ENCODE data around the gene SPG11.
"Not testable (repeated sequence)": the region's sequence is repeated elsewhere in the genome, so short reads cannot be mapped to it uniquely, and the experiment has no call there.

SPG11 gene

DNA sequence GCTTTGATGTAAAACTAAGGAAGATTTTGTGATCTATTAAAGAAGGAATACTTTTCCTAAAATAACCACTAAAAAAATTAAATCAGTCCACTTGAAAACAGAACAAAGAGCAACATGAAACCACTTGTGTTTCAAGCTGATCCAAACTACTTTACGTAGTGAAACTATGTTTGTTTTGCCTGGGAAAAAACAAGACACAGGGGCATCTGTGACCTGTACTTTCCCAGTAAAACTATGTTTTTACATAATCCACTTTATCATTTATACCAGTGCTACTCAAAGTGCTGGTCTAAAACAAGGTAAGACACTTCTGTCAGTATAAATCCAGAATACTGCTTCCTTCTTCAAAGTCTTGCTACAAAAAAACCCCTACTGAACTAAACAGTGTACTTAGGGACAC, 56.7 kb downstream of the SPG11 start:
- DNase-seq (ENCODE audit: low spot score) = no peak

DNA sequence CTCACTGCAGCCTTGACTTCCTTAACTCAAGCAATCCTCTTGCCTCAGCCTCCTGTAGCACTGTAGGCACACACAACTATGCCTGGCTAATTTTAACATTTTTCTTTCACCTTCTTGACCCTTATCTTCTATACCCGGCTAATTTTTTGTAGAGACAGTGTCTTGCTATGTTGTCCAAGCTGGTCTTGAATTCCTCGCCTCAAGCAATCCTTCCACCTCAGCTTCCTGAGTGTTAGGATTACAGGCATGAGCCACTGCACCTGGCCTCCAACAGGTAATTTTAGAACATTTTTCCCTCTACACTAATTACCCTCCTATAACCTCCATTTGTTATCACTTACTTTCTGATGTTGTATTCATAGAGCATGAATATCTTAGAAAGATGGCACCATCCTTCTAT, 60.3 kb downstream of the SPG11 start:
- no peak for DNase-seq (ENCODE audit: low spot score)

DNA sequence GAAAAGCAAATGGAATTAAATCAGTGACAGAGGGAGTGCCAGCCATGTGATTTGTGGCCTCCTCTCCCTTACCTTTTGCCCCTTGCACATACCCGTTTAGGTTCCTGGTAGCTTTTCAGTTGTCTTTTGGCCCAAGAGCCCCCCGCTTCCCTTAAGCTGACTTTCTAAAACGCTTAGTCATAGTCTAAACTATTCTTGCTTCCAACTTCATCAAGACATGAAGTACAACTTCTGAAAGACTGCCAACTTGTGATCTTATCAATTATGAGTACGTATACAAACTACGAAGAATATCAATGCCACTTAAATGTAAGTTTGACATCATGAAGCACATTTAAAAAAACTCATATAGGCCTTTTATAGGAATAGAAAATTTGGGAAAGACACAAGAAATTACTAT, 64.6 kb downstream of the SPG11 start:
- no peak for DNase-seq (ENCODE audit: low spot score)

DNA sequence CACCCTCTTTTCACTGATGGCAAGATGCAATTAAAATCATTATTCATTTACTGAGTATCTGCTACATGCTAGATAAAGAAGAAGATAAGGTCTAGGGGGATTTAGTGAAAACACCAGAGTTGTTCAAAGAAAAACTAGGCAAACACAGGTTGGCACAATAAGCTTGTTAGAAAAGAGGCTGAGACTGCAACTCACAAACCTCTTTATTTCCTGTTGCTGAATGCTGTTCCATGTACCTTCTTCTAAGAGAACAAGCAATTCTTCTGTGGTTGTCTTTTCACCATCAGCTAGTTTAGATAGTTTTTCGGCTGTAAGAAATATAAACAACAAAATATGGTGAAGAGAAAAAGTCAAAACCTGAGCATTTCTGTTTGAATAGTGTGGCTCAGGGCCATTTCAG, 65.4 kb downstream of the SPG11 start:
- DNase-seq (ENCODE audit: low spot score) = no peak

DNA sequence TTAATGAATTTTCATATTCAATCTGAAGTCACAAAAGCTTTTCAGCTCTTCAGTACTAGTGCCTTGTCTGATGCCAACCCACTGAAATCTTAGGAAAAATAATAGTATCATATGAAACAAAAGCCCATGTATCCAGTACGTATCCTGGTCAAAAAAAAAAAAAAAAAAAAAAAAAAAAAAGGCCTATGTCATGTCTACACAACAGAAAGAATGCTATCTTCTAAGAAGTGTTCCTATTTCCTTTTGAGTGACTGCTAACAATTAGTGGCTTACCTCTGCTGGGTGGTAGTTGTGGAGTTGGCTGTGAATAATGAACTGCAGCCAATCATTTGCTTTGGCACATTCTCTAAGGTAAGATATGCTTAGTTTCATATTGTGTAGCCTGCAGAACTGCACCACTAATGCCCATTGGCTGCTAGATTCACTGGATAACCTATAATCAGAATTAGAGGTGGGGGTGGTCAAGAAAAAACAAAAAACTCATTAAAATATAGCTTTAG, 66.9 kb downstream of the SPG11 start:
- DNase-seq (ENCODE audit: low spot score) = no peak

DNA sequence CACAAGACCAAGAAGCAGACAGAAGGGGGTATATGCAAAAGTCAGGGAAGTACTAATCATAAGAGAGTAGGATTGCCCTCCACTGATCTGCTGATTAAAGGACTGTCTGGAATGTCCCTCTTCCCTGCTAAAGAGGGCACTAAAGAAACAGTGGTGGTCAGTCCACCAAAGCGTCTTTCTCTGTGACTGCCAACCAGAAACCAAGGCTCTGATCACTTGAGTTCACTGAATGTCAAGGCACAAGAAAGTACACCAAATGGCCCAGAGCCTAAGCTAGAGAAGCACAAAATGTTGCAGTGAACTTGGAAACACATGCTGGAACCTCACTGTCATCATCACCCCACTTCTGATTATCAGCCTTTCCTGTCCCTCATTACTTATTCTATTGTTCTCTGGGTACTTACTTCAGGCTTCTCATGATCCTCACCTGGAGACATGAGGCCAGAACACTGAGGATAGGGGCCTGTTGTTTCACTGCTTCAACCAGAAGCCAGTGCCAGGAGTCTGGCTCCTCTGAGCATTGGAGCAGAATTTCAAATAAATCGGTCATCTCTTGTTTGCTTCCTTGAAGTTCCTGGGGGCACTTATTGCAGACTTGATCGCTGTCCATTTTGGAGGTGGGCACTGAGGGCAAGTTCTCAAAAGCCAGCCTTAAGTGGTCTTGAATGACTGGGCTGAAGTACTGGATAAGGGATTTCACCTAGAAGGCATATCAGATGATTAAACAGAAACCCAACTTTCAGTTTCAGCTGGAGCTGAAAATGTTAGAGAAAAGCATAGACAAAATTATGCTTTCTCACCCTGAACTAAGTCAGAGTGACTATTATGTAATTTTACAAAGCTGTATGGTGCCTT, 67.6 kb downstream of the SPG11 start:
- no peak for DNase-seq (ENCODE audit: low spot score)

DNA sequence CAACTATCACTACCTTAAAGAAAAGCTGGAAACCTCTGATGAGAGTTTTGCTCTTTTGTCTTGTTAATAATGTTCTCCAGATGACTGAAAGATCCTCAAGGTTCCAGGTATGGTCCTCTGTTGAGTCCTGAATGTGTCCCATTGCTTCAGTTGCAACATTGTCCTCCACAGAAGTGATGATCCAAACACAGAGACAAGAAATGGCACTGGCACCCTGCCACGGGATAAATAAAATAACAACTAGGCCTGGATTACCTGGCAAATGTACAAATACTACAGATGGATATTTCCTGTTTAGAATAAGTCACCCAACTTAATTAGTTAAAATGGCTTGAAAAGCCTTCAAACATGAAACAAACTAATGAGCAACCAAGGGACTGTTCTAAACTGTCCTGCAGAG, 68.2 kb downstream of the SPG11 start:
- no peak for DNase-seq (ENCODE audit: low spot score)

DNA sequence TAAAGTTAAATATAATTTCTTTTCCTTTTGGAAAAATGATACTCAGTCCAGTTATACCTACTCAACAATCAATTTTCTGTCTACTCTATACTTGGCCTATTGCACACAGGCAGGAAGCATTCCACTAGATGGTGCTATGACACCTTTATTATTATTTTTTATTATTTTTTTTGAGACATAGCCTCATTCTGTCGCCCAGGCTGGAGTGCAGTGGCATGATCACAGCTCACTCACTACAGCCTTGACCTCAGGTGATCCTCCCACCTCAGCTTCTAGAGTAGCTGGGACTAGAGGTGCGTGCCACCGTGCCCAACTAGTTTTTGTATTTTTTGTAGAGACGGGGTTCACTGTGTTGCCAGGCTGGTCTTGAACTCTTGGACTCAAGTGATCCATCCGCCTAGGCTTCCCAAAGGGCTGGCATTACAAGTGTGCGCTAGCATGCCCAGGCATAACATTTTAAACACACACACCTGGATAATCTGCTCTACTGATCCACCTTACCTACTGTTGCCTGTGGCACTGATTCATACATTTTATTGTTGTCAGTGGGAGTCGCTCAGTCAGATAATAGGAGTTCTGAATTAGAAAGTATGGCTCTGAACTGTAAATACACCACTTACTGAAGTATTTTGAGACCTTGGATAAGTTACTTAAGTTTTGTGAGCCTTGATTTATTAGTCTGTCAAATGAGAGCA, 70.3 kb downstream of the SPG11 start:
- peak; percentile 65 for DNase-seq (ENCODE audit: low spot score)

DNA sequence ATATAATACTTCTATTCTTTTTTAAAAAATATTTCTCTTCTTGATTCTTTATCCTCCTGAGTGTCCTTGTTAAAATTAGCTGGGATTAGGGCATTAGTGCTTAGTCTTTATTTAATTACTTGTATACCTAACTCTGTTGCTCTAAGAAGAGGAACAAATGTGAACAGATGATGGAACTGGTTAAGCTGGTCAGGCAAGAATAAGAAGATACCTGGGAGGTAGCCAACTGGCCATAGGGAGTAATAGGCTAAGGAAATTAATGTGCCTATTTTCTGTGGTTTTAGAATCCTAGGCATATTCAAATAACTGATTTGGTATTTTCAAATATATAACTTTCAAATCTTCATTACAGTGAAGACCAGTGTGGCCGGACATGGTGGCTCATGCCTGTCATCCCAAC, 72.1 kb downstream of the SPG11 start:
- no peak for DNase-seq (ENCODE audit: low spot score)

DNA sequence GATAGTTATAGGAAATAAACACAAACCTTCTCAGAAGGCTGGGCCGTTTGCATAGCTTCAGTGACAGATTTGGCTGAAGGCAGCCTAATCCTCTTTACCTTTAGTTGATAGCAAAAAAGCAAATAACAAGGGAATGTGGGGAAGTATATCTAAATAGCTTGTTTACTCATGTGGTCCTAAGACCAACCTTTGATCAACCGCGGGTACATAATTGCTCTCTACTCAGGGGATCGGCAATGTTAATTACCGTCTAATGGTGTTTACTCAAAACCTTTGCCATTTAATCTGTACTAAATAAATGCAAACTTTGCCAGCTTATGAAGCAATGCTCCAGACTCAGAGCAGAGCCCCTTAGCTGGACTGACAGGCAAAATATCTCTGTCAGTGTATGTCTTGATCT, 74.9 kb downstream of the SPG11 start:
- DNase-seq (ENCODE audit: low spot score) = no peak

DNA sequence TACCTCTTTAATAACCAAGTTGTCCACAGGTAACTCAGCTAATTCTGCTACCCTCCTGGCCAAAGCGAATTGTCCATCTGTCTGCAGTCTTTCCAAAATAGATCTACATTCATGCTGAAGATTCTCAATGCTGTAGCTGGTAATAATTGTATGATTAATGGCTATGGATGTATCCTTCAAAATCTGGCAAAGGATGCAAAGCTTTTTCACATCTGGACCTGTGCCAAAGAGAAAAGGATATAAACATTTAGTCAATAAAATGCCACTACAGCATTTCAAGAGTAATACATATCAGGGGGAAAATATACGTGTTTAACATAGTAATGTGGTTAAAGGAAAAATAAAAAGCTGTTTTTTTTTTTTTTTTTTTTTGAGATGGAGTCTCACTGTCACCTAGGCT, 77.8 kb downstream of the SPG11 start:
- no peak for DNase-seq (ENCODE audit: low spot score)

DNA sequence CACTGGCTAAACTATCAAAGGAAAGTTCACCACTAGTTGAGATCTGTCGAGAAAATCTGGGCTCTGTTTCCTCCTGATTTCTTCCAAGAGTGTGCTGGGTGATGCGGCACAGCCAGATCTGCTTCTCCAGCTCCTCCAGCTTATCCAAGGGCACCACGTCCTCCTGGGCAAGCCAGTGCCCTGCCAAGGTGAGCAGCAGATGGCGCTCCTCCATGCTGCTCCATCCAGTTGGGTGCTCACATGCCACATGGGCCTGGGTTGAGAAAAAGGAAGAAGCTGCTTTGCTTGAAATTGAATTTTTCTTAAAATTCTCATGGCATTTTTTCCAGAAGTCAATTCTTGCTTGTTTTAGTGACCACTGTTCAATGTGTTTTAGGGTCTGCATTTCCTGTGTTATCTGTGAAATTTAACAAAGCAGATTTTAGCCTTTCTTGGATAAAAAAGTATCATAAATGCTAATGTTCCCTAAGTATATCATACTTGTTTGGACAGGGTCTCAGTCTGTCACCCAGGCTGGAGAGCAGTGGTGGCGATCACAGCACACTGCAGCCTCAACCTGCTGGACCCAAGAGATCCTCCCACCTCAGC, 79.2 kb downstream of the SPG11 start:
- DNase-seq (ENCODE audit: low spot score) = peak; percentile 63

DNA sequence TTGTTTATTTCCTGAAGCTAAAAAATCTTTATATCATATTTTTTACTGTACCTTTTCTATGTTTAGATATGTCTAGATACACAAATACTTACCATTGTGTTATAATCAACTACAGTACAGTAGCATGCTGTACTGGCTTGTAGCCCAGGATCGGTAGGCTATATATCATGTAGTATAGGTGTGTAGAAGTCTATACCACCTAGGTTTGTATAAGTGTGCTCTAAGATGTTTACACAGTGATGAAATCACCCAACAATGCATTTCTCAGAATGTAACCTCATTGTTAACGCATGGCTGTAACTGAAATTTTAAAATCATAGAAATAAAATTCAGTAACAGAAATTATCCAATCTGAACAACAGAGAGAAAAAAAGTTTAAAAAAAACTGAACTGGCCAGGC, 83.4 kb downstream of the SPG11 start:
- no peak for DNase-seq (ENCODE audit: low spot score)

DNA sequence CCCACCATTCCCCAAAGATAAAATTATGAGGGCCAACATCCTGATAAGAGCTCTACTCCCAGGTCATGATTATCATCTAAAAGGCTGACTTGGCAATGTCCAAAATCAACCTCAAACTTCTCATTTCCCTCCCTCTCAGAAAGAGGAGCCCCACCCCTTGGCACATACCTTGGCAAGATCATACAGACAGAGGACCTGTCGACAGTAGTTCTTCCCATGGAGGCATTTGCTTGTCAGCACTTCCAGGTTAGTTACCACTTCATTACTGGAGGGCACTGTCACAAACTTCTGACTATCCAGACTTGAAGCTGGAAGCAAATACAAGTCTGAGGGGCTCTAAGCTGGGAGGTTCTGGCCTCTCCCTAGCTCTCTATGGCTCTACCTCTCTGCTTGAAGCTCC, 88.7 kb downstream of the SPG11 start:
- no peak for DNase-seq (ENCODE audit: low spot score)

DNA sequence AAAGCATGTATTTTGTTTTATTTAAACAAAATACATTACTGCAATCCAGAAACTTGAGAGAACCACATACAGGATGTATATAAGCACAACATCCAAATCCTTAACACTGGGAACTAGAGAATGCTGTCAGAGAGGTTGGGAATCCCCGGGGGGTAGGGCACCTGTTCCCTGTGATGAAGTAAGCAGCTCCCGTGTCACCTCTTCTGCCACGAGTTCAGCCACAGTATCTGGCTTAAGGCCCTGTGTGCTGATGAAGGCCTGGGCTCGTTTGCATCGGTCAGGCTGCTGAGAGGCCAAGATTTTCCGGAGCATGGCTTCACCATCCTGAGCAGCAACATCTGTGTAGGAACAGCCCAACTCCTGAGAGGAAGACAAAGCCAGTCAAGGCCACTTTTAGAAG, 90.1 kb downstream of the SPG11 start:
- DNase-seq (ENCODE audit: low spot score) = no peak

DNA sequence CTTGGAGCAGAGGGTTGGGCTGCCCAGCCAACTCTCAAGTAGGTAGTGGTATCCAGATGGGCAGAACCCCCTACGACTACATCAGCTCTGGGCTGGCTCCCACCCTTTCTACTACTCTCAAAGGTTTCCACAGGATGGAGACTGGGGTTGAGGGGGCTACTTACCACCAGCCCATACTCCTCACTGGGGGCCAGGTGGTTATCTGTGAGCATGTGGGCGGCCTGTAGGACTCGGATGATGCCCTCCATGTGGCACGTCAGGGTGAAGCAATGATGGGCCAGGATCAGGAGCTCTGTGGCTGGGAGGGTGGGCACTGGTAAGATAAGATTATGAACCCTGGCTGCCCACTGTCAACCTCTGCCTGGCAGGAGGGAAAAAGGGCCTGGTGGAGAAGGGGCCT, 93.1 kb downstream of the SPG11 start:
- no peak for DNase-seq (ENCODE audit: low spot score)

DNA sequence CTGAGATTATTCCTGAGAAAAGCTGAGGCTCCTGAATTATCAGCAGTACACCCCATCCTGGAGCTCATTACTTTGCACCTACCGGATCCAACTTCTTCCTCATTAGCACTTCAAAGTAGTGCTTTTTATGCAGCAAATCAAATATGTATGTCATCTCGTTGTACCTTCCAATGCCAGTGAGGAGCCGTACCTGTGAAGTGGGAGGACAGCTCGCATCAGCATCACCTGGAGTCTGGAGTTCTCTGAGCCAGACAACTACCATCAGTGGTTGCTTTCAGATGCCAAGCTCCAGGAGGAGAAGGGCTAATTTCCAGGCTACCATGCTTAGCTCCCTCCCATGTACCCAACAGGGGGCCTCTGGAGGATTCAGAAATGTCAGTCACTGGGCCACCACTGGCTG, 94.1 kb downstream of the SPG11 start:
- no peak for DNase-seq (ENCODE audit: low spot score)

DNA sequence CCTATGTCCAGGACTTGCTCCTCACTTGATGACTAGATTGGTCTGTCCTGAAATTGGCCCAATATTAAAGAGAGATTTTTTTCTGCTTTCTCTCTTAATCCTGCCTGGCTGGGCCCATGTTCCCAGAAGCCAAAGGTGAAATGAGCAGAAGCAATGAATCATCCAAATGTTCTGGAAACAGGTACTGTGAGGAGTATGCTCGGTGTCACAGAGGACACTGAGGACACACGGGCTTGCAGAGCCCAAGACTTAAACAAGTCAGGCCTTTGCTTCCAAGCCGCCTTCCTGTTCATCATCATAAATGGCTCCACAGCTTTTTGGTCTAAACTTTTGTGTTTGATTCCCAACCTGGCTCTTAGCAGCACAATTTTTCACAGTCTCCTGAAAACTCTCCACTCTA, 95.1 kb downstream of the SPG11 start:
- DNase-seq (ENCODE audit: low spot score) = no peak

DNA sequence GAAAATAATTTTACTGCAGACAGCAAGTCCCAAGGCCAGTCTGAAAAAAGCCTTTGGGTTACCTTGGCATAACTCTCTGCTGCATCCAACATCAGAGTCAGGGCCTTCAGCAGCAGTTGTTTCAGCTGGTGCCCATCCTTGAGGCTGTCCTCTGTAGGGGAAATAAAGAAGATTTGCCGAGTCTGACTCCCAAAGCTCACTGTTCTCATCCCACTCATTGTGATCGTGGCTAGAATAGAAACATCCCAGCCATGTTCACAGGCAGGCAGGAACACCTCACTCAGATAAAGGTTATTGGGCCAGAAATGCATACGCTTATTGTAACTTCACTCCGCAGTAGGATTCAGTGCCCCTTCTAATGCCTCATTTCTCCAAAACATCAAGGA, 97.3 kb downstream of the SPG11 start:
- no peak for DNase-seq (ENCODE audit: low spot score)

DNA sequence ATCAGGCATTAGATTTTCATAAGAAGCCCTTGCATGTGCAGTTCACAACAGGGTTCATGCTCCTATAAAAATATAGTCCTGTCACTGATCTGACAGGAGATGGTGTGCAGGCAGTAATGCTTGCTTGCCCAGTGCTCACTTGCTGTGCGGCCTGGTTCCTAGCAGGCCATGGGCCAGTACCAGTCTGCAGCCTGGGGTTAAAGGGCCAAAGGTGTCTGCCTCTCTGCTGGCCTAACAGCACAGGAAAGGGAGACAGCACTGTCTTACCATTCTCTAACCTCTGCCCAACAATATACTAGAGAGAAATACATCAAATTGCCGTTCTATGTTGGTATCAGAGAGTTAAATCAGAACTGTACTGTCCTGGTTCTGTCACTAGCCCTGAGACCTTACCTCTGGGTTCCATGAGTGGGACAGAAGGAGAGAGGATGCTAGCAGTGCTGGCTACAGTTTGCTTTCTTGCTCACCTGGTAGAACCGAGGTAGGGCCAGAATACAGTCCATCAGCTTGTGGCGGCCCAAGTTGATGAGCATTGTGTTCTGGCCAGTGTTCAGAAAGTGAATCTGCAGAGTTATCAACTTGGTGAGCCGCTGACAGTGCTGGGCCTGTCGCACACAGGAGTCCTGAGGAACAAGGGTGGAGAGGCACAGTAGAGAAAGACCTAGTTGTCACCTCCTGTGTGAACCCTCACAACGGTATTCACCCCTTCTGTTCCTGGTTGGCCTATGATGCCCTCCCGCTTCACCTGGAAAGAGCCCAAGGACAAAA, 97.9 kb downstream of the SPG11 start:
- no peak for DNase-seq (ENCODE audit: low spot score)

DNA sequence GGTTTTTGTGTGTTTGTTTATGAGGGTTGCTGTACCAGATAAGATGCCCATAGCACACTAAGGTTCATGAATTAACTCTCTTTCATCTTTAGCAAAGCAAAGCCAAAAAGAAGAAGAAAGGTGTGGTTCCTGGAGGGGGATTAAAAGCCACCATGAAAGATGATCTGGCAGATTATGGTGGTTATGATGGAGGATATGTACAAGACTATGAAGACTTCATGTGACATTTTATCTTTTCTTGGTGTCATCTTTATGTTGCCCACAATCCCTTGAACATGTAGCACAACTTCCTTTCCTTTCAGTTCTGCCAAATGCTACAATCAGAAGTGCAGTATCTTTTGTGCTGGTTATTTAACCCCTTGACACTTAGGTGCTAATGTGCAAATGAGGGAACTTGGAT, 102.5 kb downstream of the SPG11 start:
- DNase-seq (ENCODE audit: low spot score) = not testable (repeated sequence)

DNA sequence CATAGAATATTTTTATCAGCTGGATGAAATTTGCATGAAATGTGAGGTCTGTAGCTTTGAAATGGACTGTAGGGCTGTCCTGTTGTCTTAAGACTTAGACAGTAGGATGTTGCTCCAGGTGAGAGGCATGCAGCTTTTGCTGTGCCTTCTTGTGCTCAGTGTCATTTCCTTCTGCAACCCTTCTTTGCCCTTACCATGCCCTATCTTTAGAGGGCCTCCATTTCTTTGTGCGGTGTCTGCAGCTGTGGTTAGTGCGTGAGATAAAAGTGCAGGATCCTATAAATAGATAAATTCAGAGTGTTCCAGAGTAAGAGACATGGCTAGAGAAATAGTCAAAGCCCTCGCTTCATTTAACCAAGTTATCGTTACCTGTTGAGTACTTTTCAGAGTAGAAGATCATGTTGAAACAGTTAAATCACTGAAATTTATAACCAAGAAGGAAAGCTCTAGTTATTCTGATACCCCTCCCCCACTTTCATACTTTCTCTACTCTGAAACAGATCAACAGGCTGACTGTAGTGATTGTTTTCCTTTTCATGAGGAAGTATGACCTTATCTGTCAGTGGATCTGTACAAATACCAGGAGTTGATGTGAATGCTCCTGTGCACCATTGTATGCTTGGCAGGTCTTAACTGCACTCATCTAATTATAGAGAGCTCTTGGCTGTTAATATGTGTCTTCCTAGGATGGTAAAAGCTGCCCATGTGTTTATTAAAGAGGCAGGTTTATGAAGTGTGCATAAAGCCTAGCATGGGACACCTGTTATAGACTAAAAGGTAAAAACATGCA, 108.3 kb downstream of the SPG11 start:
- no peak for DNase-seq (ENCODE audit: low spot score)

All from CD4-positive, alpha-beta T cell treated with Interleukin-2 at 100 ng/mL for 4 hours (primary cell).